Measurements from ENCODE around the gene ANO6.

GRCh38 chr12:45184147-45184963 lies 31.5 kb upstream of the ANO6 start:
- TF ChIP-seq CTCF (IDR thresholded peaks at IDR 0.05) = no peak
- no peak for TF ChIP-seq EZH2 (IDR thresholded peaks at IDR 0.05)

Measured in neural progenitor cell (in vitro differentiated cells).